ENCODE data around the gene MYH7B. TPM values are rescaled to one million over a fixed set of nuclear protein-coding genes. Genes with fewer than 3 reads are reported as not detected.
A peak's percentile ranks its signal among the peaks of the same experiment; 100 is the strongest.

MYH7B gene
- total and polyA plus RNA-seq, 9 donors = 21.7 to 138 (median 73.8) TPM

DNA sequence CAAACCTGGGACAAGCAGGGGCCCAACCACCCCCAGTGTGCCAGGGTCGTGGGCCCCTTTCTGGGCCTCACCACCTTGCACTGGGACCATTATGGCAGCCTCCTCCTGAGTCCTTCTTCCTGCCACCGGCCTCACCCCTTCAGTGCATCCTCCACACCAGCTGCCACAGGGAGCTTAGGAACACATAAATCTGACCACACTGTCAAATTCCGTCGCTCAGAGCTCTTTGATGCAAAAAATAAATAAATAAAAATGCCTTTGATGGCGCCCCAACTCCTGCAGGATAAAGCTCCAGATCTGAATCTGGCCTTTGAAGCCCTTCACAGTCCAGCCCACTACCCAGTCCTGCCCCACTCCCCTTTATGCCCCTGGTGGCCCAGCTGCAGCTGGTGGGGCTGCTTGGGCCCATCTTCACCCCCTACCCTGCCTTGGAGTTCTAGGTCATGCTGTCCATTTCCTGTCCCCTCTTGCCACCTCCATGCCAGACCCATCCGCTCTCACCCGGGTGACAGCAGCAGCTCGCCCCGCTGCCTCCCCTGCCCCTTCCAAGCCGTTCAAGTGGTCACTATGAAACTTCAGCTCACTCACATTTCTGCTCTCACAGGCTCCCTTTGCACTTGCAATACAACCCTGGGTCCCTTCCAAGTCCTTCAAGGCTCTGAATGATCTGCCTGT is 16.0 kb downstream of the MYH7B start:
- Histone ChIP-seq H3K27ac (ENCODE audit: low read length) (peak overlapping the region; percentile 76), H3K27me3 (ENCODE audit: control insufficient read depth, insufficient read depth, low read length) (no peaks in the 10 kb centered on the region), H3K4me1 (ENCODE audit: control insufficient read depth, insufficient read depth, low read length) (peaks cover 41% of the 10 kb centered on the region), H3K4me3 (ENCODE audit: low read length) (no peak overlapping the region), H3K36me3 (ENCODE audit: control insufficient read depth, insufficient read depth, low read length) (no peaks in the 10 kb centered on the region), H3K9me3 (replicated peaks; ENCODE audit: control insufficient read depth, low read depth, low read length) (no peaks in the 10 kb centered on the region)
- DNase-seq = peak; percentile 29
- WGBS (ENCODE audit: insufficient coverage) = 79% methylated on average over 6 of the region's 10 CpGs

DNA sequence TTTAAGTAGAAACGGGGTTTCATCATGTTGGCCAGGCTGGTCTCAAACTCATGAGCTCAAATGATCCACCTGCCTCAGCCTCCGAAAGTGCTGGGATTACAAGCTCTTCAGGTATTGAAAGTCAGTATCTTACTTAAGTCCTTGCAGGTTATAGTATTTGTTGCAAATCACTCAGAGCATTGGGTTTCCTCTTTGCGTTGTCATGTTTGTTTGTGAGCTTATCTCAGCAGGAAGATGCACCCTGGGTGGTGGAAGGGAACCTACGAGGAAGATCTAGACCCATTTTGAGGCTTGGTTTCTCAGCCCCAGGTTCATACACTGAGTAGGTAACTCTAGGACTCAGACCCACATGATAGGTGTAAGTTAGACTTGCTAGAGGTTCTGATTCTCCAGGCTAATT is 18.6 kb downstream of the MYH7B start:
- no peak overlapping the region for H3K27ac ChIP-seq (ENCODE audit: low read length)
- no peaks in the 10 kb centered on the region for H3K27me3 ChIP-seq (ENCODE audit: control insufficient read depth, insufficient read depth, low read length)
- DNase-seq = no peak
- WGBS (ENCODE audit: insufficient coverage) = 54% methylated on average over 2 of the region's 4 CpGs
- no peaks in the 10 kb centered on the region for H3K9me3 ChIP-seq (replicated peaks; ENCODE audit: control insufficient read depth, low read depth, low read length)
- no peaks in the 10 kb centered on the region for H3K36me3 ChIP-seq (ENCODE audit: control insufficient read depth, insufficient read depth, low read length)
- peaks cover 38% of the 10 kb centered on the region for H3K4me1 ChIP-seq (ENCODE audit: control insufficient read depth, insufficient read depth, low read length)
- H3K4me3 ChIP-seq (ENCODE audit: low read length) = no peak overlapping the region

DNA sequence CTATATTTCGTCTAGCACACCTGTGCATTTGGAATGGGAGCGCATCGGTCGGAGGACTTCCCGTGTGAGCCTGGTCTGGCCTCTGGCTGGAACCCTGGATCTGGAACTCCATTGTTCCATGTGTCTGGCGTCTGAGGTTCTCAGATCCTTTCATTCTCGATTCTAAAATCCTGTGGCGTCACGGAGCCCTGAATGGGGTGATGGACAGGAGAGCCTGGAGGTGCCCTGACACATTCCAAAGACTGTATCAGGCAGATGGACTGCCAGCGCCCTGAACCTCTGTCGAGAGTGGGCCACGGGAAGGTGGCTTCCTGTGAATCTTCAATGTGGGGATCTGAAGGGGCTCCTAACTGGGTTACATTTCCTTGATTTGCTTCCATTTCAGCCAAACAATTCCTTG is 20.6 kb downstream of the MYH7B start:
- Histone ChIP-seq H3K27me3 (ENCODE audit: control insufficient read depth, insufficient read depth, low read length) (no peaks in the 10 kb centered on the region), H3K4me3 (ENCODE audit: low read length) (no peak overlapping the region), H3K4me1 (ENCODE audit: control insufficient read depth, insufficient read depth, low read length) (peaks cover 31% of the 10 kb centered on the region), H3K36me3 (ENCODE audit: control insufficient read depth, insufficient read depth, low read length) (no peaks in the 10 kb centered on the region), H3K9me3 (replicated peaks; ENCODE audit: control insufficient read depth, low read depth, low read length) (no peaks in the 10 kb centered on the region), H3K27ac (ENCODE audit: low read length) (no peak overlapping the region)
- 68% methylated on average over 8 of the region's 12 CpGs for WGBS (ENCODE audit: insufficient coverage)
- no peak for DNase-seq

- no peak overlapping the region for H3K4me3 ChIP-seq (ENCODE audit: low read length)
- no peaks in the 10 kb centered on the region for H3K9me3 ChIP-seq (replicated peaks; ENCODE audit: control insufficient read depth, low read depth, low read length)
- no peaks in the 10 kb centered on the region for H3K36me3 ChIP-seq (ENCODE audit: control insufficient read depth, insufficient read depth, low read length)
- H3K27me3 ChIP-seq (ENCODE audit: control insufficient read depth, insufficient read depth, low read length) = no peaks in the 10 kb centered on the region
- DNase-seq = peak; percentile 17
- 43% methylated on average over 7 of the region's 17 CpGs for WGBS (ENCODE audit: insufficient coverage)
- H3K4me1 ChIP-seq (ENCODE audit: control insufficient read depth, insufficient read depth, low read length) = peaks cover 21% of the 10 kb centered on the region
- peak overlapping the region; percentile 20 for H3K27ac ChIP-seq (ENCODE audit: low read length)
Measured at GRCh38 chr20:34977365-34978091, 21.9 kb downstream of the MYH7B start.

GRCh38 chr20:34978092-34978744 is 22.6 kb downstream of the MYH7B start:
- peak overlapping the region; percentile 43 for H3K27ac ChIP-seq (ENCODE audit: low read length)

DNA sequence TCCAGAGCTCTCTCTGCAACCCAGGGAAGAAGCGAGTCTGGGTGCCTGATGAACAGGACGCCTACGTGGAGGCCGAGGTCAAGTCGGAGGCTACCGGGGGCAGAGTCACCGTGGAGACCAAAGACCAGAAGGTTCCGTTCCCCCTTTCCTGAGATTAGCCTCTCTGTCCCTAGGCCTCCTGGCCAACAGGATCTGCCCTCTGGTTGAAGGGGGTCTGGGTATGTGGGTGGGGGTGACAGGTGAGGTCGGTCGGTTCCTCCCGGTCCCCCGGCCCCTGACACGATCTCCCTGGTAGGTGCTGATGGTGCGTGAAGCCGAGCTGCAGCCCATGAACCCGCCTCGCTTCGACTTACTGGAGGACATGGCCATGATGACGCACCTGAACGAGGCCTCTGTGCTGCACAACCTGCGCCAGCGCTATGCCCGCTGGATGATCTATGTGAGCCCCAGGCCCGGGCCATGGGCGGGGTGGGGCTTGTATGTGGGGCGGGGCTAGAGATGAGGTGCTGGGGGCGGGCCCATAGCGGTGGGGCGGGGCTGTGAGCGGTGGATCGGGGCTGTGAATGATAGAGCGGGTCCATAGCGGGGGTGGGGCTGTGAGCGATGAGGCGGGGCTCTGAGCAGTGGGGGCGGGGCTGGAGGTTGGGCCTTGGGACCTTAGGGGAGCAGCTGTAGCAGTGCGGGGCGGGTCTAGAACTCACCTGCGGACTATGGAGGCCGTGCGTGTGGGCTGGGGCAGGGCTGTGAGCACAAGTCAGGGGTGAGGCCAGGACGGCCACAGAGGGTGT is 23.9 kb downstream of the MYH7B start:
- Histone ChIP-seq H3K9me3 (replicated peaks; ENCODE audit: control insufficient read depth, low read depth, low read length) (no peaks in the 10 kb centered on the region), H3K27ac (ENCODE audit: low read length) (no peak overlapping the region), H3K36me3 (ENCODE audit: control insufficient read depth, insufficient read depth, low read length) (no peaks in the 10 kb centered on the region), H3K27me3 (ENCODE audit: control insufficient read depth, insufficient read depth, low read length) (peaks cover 5% of the 10 kb centered on the region), H3K4me1 (ENCODE audit: control insufficient read depth, insufficient read depth, low read length) (peaks cover 41% of the 10 kb centered on the region), H3K4me3 (ENCODE audit: low read length) (peak overlapping the region; percentile 3)
- no peak for DNase-seq
- 66% methylated on average over 35 of the region's 42 CpGs for WGBS (ENCODE audit: insufficient coverage)

More at GRCh38 chr20:34978092-34978744, 22.6 kb downstream of the MYH7B start:
- no peaks in the 10 kb centered on the region for H3K9me3 ChIP-seq (replicated peaks; ENCODE audit: control insufficient read depth, low read depth, low read length)
- H3K4me1 ChIP-seq (ENCODE audit: control insufficient read depth, insufficient read depth, low read length) = peaks cover 27% of the 10 kb centered on the region
- H3K4me3 ChIP-seq (ENCODE audit: low read length) = peak overlapping the region; percentile 11
- WGBS (ENCODE audit: insufficient coverage) = 85% methylated on average over 7 of the region's 10 CpGs
- DNase-seq = peak; percentile 16
- no peaks in the 10 kb centered on the region for H3K27me3 ChIP-seq (ENCODE audit: control insufficient read depth, insufficient read depth, low read length)
- no peaks in the 10 kb centered on the region for H3K36me3 ChIP-seq (ENCODE audit: control insufficient read depth, insufficient read depth, low read length)

DNA sequence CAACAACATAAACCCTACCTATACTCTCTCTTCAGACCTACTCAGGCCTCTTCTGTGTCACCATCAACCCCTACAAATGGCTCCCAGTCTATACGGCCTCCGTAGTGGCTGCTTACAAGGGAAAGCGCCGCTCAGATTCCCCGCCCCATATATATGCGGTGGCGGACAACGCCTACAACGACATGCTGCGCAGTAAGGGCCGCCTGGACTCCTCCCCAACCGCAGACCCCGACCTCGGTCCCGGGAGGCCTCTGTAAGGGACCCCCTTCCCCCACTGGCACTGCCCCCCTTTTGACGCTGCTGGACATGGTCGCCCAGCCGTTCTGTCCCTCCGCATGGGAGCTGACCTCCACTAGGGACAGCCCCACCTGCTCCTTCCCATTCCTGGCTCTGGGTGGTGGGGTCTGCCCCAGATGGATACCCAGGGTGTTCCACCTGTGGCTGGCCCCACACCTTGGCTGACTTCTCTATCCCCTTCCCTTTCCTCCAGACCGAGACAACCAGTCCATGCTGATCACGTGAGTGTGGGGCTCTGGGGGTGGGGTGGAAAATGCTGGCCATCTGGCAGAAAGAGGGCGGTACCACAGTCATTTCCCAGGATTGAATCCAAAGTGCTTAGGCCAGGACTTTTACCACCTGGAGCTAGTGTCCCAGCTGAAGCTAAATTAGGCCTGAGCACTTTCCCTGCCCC is 25.0 kb downstream of the MYH7B start:
- Histone ChIP-seq H3K27me3 (ENCODE audit: control insufficient read depth, insufficient read depth, low read length) (peaks cover 8% of the 10 kb centered on the region), H3K36me3 (ENCODE audit: control insufficient read depth, insufficient read depth, low read length) (no peaks in the 10 kb centered on the region), H3K4me3 (ENCODE audit: low read length) (no peak overlapping the region), H3K4me1 (ENCODE audit: control insufficient read depth, insufficient read depth, low read length) (peaks cover 48% of the 10 kb centered on the region), H3K27ac (ENCODE audit: low read length) (no peak overlapping the region), H3K9me3 (replicated peaks; ENCODE audit: control insufficient read depth, low read depth, low read length) (no peaks in the 10 kb centered on the region)
- WGBS (ENCODE audit: insufficient coverage) = 87% methylated on average over 16 of the region's 22 CpGs
- peak; percentile 68 for DNase-seq

- no peak overlapping the region for H3K27ac ChIP-seq (ENCODE audit: low read length)
- no peaks in the 10 kb centered on the region for H3K36me3 ChIP-seq (ENCODE audit: control insufficient read depth, insufficient read depth, low read length)
- H3K27me3 ChIP-seq (ENCODE audit: control insufficient read depth, insufficient read depth, low read length) = peaks cover 11% of the 10 kb centered on the region
- H3K4me3 ChIP-seq (ENCODE audit: low read length) = no peak overlapping the region
- H3K4me1 ChIP-seq (ENCODE audit: control insufficient read depth, insufficient read depth, low read length) = peaks cover 49% of the 10 kb centered on the region
- no peaks in the 10 kb centered on the region for H3K9me3 ChIP-seq (replicated peaks; ENCODE audit: control insufficient read depth, low read depth, low read length)
- 89% methylated on average over 15 of the region's 21 CpGs for WGBS (ENCODE audit: insufficient coverage)
- DNase-seq = no peak
Measured at GRCh38 chr20:34982270-34983088, 26.8 kb downstream of the MYH7B start.

All from muscle of leg (tissue), 11 donors.